Activated CD4-positive, alpha-beta T cell treated with anti-CD3 and anti-CD28 coated beads, Interleukin-2, amount 10 ng/mL, durations not matched to agents 24 days and 14 days (primary cell): ENCODE data around the gene KCND3. TPM values are rescaled to one million over a fixed set of nuclear protein-coding genes. Genes with fewer than 3 reads are reported as not detected.

Source experiments
- DNase-seq: peaks from one replicate; pipeline ENCODE4 v3.0.0; 2022
- H3K27ac Mint-ChIP-seq: one replicate; pipeline ENCODE4 v1.8.0; 2022; ENCODE audit warnings: mild to moderate bottlenecking, mixed read lengths
- H3K27me3 Mint-ChIP-seq: one replicate; pipeline ENCODE4 v1.8.0; 2022; ENCODE audit warnings: mixed read lengths
- H3K36me3 Mint-ChIP-seq: one replicate; pipeline ENCODE4 v1.8.0; 2022; ENCODE audit warnings: low read depth, mild to moderate bottlenecking, mixed read lengths
- H3K4me1 Mint-ChIP-seq: one replicate; pipeline ENCODE4 v1.8.0; 2021; ENCODE audit warnings: mixed read lengths
- H3K4me3 Mint-ChIP-seq: one replicate; pipeline ENCODE4 v1.8.0; 2022; ENCODE audit warnings: mild to moderate bottlenecking, moderate library complexity, mixed read lengths
- H3K9me3 Mint-ChIP-seq: one replicate; pipeline ENCODE4 v1.8.0; 2021; ENCODE audit warnings: mixed read lengths
- intact Hi-C: fragments of 100-400 bp; cut with micrococcal nuclease; formaldehyde crosslinking; loops from one replicate; pipeline ENCODE4 v1.15.1; 2023
- total RNA-seq: library from RNA; stranded (reverse); gene quantifications from 2 replicates; pipeline ENCODE4 v1.2.3, GENCODE V29; 2022

KCND3 gene
- total RNA-seq, 1 donor from 2014 or later = not detected

DNA sequence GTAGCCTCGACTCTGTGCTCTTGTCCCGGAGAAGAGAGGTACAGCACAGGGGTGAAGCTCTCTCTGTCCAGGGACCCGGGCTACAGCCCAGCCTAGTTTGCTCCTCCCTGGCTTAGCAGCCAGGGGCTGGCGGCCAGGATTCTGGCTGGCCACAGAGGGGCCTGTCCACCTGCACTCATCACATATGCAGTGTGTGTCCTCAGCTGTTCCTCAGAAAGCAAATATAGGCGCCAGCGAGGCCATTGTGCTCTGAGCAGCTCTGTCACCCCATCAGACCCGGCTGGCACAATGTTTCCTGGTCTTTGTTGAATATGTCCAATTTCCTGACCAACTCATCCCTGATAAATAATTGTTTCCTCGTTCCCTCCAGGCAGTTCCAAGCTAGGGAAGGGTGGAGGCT, 28.5 kb downstream of the KCND3 start:
- Mint-ChIP-seq H3K36me3 (no peaks in the 10 kb centered on the region), H3K27ac (no peak overlapping the region), H3K27me3 (peaks cover 14% of the 10 kb centered on the region), H3K9me3 (no peaks in the 10 kb centered on the region), H3K4me1 (no peaks in the 10 kb centered on the region), H3K4me3 (no peak overlapping the region)
- DNase-seq = no peak
- intact Hi-C loops = no loop called here

DNA sequence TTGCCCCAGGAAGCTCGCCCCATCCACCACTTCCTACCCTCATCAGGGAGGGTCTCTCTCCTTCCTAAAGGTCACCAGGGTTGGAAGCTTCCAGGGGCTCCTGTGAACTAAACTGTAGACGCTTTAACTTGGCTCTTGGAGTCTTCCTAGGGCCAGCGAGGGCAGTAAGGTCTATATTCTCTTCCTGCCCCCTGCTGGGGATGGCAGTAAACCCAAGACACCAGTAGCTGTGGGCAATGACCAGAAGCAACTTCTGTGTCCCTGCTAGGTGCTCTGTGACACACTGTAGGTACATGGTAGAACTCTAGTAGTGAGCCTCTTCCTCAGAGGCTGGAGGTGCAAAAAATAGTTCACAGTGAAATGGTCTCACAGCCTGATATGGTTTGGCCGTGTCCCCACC, 30.0 kb downstream of the KCND3 start:
- intact Hi-C loops = no loop called here
- H3K27me3 Mint-ChIP-seq = peaks cover 10% of the 10 kb centered on the region
- H3K4me1 Mint-ChIP-seq = no peaks in the 10 kb centered on the region
- H3K9me3 Mint-ChIP-seq = no peaks in the 10 kb centered on the region
- no peak overlapping the region for H3K27ac Mint-ChIP-seq
- no peaks in the 10 kb centered on the region for H3K36me3 Mint-ChIP-seq
- no peak overlapping the region for H3K4me3 Mint-ChIP-seq
- no peak for DNase-seq

DNA sequence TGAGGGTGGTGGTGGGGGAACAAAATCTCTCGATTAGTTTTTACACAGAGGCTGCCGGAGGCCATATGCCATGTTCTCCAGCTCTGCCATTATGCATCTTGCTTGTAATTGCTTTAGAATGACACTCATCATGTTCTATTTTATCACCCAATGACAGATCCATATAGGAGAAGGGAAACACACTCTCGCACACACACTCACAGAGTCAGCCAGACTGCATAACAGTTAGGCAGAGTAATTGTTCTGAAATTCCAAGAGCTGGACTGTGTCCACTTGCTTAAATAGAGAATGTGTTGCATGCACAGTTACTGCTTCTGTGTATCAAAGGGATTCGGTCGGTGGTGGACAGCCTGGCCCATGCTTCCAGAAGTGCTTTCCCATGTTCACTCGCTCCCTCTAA, 30.6 kb downstream of the KCND3 start:
- H3K27ac Mint-ChIP-seq = no peak overlapping the region
- no peak overlapping the region for H3K4me3 Mint-ChIP-seq
- intact Hi-C loops = no loop called here
- H3K27me3 Mint-ChIP-seq = peaks cover 8% of the 10 kb centered on the region
- no peaks in the 10 kb centered on the region for H3K4me1 Mint-ChIP-seq
- no peaks in the 10 kb centered on the region for H3K36me3 Mint-ChIP-seq
- no peaks in the 10 kb centered on the region for H3K9me3 Mint-ChIP-seq
- DNase-seq = no peak

DNA sequence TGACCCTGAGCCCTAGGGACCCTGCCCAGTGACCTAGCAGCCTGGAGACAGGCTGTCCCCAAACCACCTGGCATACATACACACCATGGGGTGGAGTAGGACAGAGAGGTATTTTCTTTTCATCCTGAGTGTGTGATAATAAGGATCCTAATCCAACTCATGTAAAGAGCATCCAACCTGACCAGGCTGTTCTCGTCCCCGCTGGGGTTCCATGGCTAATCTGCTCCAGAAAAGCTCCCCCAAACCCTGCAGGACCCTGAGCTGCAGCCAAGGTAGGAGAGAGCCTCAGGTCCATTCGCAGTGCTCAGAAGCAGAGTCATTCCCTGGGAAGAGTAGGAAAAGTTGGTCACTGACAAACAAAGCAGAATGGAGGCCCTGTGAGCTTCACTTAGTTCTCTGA, 31.4 kb downstream of the KCND3 start:
- no peak for DNase-seq
- no peak overlapping the region for H3K4me3 Mint-ChIP-seq
- no peak overlapping the region for H3K27ac Mint-ChIP-seq
- no peaks in the 10 kb centered on the region for H3K4me1 Mint-ChIP-seq
- intact Hi-C loops = no loop called here
- H3K36me3 Mint-ChIP-seq = no peaks in the 10 kb centered on the region
- H3K27me3 Mint-ChIP-seq = peaks cover 2% of the 10 kb centered on the region
- no peaks in the 10 kb centered on the region for H3K9me3 Mint-ChIP-seq

DNA sequence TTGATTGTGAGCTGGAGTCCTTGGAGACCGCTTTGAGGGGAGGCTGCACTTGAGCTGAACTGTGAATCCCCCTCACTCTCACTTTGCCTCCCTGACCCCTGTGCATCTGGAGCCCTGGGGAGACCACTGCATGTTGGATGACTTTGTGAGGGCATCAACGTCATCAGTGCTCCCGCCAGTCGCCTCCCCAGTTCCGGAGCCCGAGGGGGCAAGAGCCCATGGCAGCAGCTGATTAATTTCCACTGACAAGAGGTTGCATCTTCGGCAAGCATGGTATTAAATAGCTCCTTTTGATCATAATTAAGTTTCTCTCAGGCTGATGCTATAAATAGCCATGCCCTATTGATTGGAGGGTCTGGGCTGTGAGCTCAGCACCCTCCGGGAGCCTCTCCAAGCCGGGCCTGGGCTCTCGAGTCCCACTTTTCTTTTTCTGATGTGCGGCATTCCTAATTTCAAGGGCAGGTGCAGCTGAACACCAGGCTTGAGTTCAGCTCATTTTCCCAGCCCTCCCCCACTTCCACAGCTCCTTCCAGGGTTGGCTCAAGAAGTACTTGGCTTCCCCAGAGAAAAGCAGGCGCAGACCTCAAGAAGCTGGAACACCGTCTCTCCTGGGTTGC, 33.2 kb downstream of the KCND3 start:
- DNase-seq = no peak
- intact Hi-C loops = no loop called here
- peaks cover 3% of the 10 kb centered on the region for H3K27me3 Mint-ChIP-seq
- H3K27ac Mint-ChIP-seq = no peak overlapping the region
- no peaks in the 10 kb centered on the region for H3K4me1 Mint-ChIP-seq
- H3K36me3 Mint-ChIP-seq = no peaks in the 10 kb centered on the region
- no peak overlapping the region for H3K4me3 Mint-ChIP-seq
- H3K9me3 Mint-ChIP-seq = no peaks in the 10 kb centered on the region

DNA sequence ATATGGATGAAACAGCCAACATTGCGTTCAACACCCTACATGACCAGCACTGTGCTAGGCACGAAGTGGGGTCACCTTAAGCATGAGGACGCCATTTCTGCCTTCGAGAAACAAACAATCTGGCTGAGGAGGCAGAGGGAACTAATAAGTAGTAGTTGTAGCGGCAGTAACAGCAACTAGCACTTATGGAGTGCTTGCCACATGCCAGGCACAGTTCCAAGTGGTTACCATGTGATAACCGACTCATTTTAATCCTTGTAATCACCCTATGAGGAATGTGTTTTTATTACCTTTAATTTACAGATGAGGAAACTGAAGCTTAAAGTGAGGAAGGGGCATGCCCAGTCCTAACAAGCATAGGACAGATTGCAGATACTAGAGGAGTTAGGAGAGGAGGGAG, 33.7 kb downstream of the KCND3 start:
- no peaks in the 10 kb centered on the region for H3K4me1 Mint-ChIP-seq
- no peak for DNase-seq
- H3K27me3 Mint-ChIP-seq = peaks cover 3% of the 10 kb centered on the region
- intact Hi-C loops = no loop called here
- H3K4me3 Mint-ChIP-seq = no peak overlapping the region
- no peak overlapping the region for H3K27ac Mint-ChIP-seq
- no peaks in the 10 kb centered on the region for H3K36me3 Mint-ChIP-seq
- no peaks in the 10 kb centered on the region for H3K9me3 Mint-ChIP-seq

DNA sequence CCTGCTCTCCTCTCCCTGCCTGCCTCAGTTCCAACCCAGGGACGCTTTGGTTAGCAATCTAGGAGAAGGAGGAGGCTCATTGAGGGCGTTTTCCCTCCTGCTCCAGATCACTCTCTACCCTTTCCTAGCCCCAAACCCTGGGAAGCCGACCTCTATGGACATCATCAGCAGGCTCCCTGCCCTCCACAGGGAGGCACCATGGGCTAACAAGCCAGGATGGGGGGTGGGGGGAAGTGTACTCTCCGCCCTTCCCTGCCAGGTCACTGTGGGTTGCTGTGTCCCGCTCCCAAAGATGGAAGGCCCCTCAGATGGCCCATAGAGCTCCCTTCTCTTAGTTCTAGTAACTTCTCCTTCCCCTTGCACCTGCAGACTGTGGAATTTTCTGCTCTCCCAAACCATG, 35.7 kb downstream of the KCND3 start:
- intact Hi-C loops = no loop called here
- peaks cover 12% of the 10 kb centered on the region for H3K27me3 Mint-ChIP-seq
- H3K36me3 Mint-ChIP-seq = no peaks in the 10 kb centered on the region
- H3K9me3 Mint-ChIP-seq = no peaks in the 10 kb centered on the region
- peaks cover 2% of the 10 kb centered on the region for H3K4me1 Mint-ChIP-seq
- H3K27ac Mint-ChIP-seq = no peak overlapping the region
- DNase-seq = no peak
- no peak overlapping the region for H3K4me3 Mint-ChIP-seq

DNA sequence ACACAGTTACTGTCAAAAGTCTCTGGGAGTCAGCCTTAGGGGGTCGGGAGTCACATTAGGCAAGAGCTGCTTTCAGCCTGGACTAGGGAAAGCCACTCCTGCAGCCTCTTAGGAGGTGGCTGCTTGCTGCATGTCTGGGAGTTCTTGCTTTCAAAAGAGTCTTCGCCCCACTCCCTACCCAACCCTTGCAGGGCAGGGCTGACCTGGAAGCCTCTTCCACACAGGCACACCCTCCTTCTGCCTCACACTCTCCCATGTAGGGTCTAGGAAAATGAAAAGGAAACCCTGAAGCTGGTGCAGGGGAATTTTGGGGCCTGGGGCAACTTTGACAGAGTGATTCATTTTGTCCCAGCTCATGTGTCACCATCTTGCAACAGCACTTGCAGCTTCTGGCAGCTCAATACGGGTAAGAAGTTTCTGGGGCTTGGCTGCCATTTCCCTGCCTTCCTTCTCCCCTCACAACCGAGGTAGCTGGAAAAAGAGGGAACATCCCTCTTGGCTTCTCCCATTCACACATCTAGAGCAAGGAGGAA, 37.3 kb downstream of the KCND3 start:
- intact Hi-C loops = no loop called here
- Mint-ChIP-seq H3K36me3 (no peaks in the 10 kb centered on the region), H3K4me3 (no peak overlapping the region), H3K9me3 (no peaks in the 10 kb centered on the region), H3K27ac (no peak overlapping the region), H3K27me3 (peaks cover 19% of the 10 kb centered on the region), H3K4me1 (peaks cover 4% of the 10 kb centered on the region)
- DNase-seq = no peak

DNA sequence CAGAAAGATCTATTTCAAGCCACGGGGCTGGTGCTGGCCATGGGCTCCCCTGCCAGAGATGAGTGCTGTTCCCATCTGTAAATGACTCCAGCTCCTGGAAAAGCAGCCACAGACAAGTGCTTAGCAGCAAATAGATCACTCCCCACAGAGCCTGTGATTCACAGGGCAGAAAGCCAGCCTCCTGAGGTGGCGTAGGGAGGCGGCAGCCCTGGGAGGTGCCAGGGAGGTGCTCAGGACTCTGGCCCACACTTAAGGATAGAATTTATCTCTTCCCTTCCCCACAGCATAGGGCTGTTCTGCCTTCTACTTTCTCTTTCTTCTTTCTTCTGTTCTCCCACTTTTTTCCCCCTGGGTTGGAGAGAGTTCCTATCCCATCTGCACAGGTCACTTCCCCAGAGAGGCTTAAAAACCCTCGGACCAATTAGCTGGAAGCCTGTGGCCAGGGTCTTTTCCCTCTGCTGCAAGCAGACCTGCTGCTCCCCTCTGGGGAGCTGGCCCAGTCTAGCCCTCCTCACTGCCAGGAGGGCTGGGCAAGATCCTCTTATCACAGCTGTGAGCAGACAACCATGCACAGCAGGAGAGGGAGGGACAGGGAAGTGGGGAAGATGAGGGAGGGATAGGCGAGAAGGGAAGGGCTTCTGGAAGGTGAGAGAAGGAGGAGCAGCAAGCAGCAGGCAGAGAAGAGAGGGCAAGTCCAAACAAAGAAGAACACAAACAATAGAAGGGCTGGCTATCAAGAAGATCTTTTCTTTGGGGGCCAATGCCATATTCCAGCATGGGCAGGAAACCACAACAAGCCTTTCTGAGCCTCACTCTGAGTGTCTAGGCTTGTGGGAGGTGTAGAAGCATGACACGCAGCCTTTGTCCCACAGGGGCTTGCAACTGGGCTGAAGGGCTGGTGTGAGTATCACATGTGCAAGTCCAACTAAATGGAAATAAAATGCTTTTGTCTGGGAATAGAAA, 41.0 kb downstream of the KCND3 start:
- intact Hi-C loops = no loop called here
- H3K4me3 Mint-ChIP-seq = no peak overlapping the region
- DNase-seq = no peak
- H3K27ac Mint-ChIP-seq = no peak overlapping the region
- no peaks in the 10 kb centered on the region for H3K9me3 Mint-ChIP-seq
- H3K27me3 Mint-ChIP-seq = peaks cover 19% of the 10 kb centered on the region
- no peaks in the 10 kb centered on the region for H3K36me3 Mint-ChIP-seq
- H3K4me1 Mint-ChIP-seq = peaks cover 4% of the 10 kb centered on the region

DNA sequence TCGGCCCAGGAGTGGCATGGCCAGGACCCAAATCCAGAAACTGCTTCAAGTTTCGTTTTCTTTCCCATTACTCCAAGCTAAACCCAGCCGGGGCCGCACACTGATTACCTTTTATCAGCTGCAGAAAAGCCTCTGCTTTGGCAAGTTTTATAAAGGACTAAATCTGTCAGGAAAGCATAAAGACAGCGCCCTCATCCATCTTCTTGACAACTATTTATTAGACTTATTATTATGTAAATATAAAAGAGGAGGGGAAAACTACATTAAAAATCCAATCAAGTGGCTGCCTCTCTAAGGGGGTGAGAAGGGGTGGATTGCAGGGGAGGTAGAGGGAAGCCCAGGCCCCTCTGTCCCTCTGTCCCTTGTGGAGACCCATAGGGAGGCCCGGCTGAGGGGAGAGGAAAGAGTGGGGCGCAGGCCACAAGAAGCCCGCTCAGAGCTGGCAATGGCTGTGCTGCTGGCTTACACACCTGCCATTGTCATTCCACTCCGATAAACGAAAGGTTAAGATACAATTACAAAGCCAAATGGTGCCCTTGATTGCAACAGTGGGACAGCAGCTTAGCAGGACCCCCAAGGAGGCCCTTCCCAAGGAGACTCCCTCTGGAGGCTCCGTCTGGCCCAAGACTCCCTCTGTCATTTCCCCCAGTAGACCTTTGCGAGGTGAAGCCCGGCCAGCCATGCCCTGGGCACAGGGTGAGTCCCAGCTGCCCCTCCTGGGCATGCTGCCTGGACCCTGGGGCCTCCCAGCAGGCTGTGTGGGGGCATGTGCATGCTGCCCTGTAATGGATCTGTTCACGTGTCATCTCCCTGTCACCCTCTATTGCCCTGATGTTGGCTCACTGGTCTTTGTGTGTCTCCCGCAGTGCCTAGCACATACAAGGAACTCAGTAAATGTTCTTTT, 45.4 kb downstream of the KCND3 start:
- Mint-ChIP-seq H3K4me3 (no peak overlapping the region), H3K27me3 (peaks cover 10% of the 10 kb centered on the region), H3K27ac (no peak overlapping the region), H3K4me1 (peaks cover 4% of the 10 kb centered on the region), H3K9me3 (no peaks in the 10 kb centered on the region), H3K36me3 (no peaks in the 10 kb centered on the region)
- no peak for DNase-seq
- intact Hi-C loops = no loop called here

DNA sequence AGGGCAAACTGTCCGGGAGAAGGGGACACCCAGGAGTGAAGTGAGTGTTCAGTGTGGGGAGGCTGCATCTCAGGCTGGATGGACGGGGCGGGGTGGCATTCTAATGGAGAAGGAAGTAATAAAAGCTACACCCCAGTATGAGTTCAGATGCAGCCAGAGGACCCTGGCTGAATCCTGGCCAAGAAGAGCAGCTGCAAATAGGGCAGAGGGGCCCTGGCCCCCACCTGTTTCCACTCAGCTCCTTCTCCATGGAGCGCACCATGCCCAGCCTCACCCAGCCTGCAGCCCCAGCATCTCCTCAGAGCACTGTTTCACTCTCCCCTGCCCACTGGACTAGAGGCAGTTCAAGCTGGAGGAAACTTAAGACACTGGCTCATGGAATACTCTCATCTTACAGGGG, 46.4 kb downstream of the KCND3 start:
- H3K36me3 Mint-ChIP-seq = no peaks in the 10 kb centered on the region
- H3K27me3 Mint-ChIP-seq = peaks cover 4% of the 10 kb centered on the region
- H3K9me3 Mint-ChIP-seq = no peaks in the 10 kb centered on the region
- no peaks in the 10 kb centered on the region for H3K4me1 Mint-ChIP-seq
- H3K27ac Mint-ChIP-seq = no peak overlapping the region
- no peak overlapping the region for H3K4me3 Mint-ChIP-seq
- DNase-seq = no peak
- intact Hi-C loops = no loop called here

DNA sequence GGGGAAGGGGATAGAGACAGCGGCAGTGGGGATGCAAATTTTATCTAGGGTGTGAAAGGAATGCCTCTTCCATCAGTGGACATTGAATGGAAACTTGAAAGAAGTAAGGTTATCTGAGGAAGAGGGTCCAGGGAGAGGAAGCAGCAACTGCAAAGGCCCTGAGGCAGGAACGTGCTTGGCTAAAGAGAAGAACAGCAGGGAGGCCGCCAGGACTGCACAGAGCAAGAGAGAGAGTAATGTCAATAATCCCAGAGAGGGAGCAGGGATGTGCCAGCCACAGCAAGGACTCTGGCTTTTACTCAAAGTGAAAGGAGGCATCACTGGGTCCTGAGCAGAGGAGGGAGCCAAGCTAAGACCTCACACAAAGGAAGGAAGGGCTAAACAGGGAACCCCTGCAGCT, 50.9 kb downstream of the KCND3 start:
- Mint-ChIP-seq H3K27ac (no peak overlapping the region), H3K27me3 (peaks cover 5% of the 10 kb centered on the region), H3K4me1 (no peaks in the 10 kb centered on the region), H3K36me3 (no peaks in the 10 kb centered on the region), H3K4me3 (no peak overlapping the region), H3K9me3 (no peaks in the 10 kb centered on the region)
- DNase-seq = no peak
- intact Hi-C loops = no loop called here

DNA sequence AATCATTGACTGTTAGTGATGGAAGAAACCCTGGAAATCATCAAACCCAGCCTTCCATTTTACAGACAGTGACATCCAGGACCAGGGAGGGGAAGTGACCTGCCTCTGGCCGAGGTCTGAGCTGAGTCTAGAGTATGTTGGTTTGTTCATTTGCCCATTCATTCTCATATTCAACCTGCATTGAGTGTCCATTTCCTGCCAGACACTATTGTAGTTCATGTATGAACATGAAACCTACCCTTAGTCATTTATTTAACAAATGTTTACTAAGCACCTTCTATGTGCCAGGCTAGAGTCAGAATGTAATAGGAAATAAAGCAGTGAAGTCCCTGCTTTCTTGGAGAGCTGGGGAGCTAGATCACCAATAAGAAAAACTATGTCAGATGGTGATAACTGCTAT, 51.3 kb downstream of the KCND3 start:
- Mint-ChIP-seq H3K36me3 (no peaks in the 10 kb centered on the region), H3K4me3 (no peak overlapping the region), H3K9me3 (no peaks in the 10 kb centered on the region), H3K27ac (no peak overlapping the region), H3K27me3 (peaks cover 5% of the 10 kb centered on the region), H3K4me1 (no peaks in the 10 kb centered on the region)
- no peak for DNase-seq
- intact Hi-C loops = no loop called here
